Chondrocyte (in vitro differentiated cells): ENCODE data around the gene UQCC2. TPM values are rescaled to one million over a fixed set of nuclear protein-coding genes. Genes with fewer than 3 reads are reported as not detected.

ENCODE experiments used
- DNase-seq: peaks from one replicate; pipeline ENCODE4 v3.0.0; 2021; ENCODE audit warnings: mixed read lengths, low spot score
- H3K27ac Mint-ChIP-seq: one replicate; pipeline ENCODE4 v1.8.0; 2021; ENCODE audit warnings: mild to moderate bottlenecking, moderate library complexity, mixed read lengths; ENCODE audit not compliant: unreplicated experiment
- H3K27me3 Mint-ChIP-seq: 2 replicates; pipeline ENCODE4 v1.8.0; 2021; ENCODE audit warnings: low read depth, mixed read lengths
- H3K36me3 Mint-ChIP-seq: 2 replicates; pipeline ENCODE4 v1.8.0; 2021; ENCODE audit warnings: low read depth, mixed read lengths
- H3K4me1 Mint-ChIP-seq: 2 replicates; pipeline ENCODE4 v1.8.0; 2021; ENCODE audit warnings: low read depth, mild to moderate bottlenecking, mixed read lengths
- H3K4me3 Mint-ChIP-seq: one replicate; pipeline ENCODE4 v1.8.0; 2021; ENCODE audit warnings: mild to moderate bottlenecking, moderate library complexity, mixed read lengths; ENCODE audit not compliant: unreplicated experiment
- H3K9me3 Mint-ChIP-seq: 2 replicates; pipeline ENCODE4 v1.8.0; 2021; ENCODE audit warnings: low read depth, mixed read lengths
- CTCF ChIP-seq: fragments of 200-600 bp; sonication (generic); IDR thresholded peaks from 2 replicates; pipeline ENCODE4 v1.5.0; 2021; ENCODE audit warnings: antibody characterized with exemption, mild to moderate bottlenecking, moderate library complexity
- total RNA-seq: library from RNA; stranded (reverse); gene quantifications from 3 replicates; pipeline ENCODE4 v1.2.1, GENCODE V29; 2021

The UQCC2 gene
- total RNA-seq, 1 donor from 2014 or later, result 64.5 TPM

- Mint-ChIP-seq H3K9me3 (no peaks in the 10 kb centered on the region), H3K4me3 (no peak overlapping the region), H3K4me1 (peaks cover 14% of the 10 kb centered on the region), H3K27ac (no peak overlapping the region), H3K27me3 (no peaks in the 10 kb centered on the region), H3K36me3 (no peaks in the 10 kb centered on the region)
- TF ChIP-seq CTCF, result no peak
- no peak for DNase-seq
Measured at GRCh38 chr6:33751771-33752645, 40.5 kb upstream of the UQCC2 start.

GRCh38 chr6:33750244-33750991 is 38.9 kb upstream of the UQCC2 start:
- Mint-ChIP-seq H3K27me3 (no peaks in the 10 kb centered on the region), H3K36me3 (no peaks in the 10 kb centered on the region), H3K27ac (no peak overlapping the region), H3K4me3 (no peak overlapping the region), H3K9me3 (no peaks in the 10 kb centered on the region), H3K4me1 (peaks cover 29% of the 10 kb centered on the region)
- no peak for DNase-seq
- no peak for TF ChIP-seq CTCF

- DNase-seq, result no peak
- peaks cover 38% of the 10 kb centered on the region for H3K4me1 Mint-ChIP-seq
- TF ChIP-seq CTCF, result no peak
- H3K27ac Mint-ChIP-seq, result no peak overlapping the region
- no peaks in the 10 kb centered on the region for H3K36me3 Mint-ChIP-seq
- H3K27me3 Mint-ChIP-seq, result no peaks in the 10 kb centered on the region
- H3K9me3 Mint-ChIP-seq, result no peaks in the 10 kb centered on the region
- H3K4me3 Mint-ChIP-seq, result no peak overlapping the region
Measured at GRCh38 chr6:33749401-33749800, 37.9 kb upstream of the UQCC2 start.

- Mint-ChIP-seq H3K4me1 (peaks cover 42% of the 10 kb centered on the region), H3K27me3 (no peaks in the 10 kb centered on the region), H3K4me3 (no peak overlapping the region), H3K27ac (no peak overlapping the region), H3K36me3 (no peaks in the 10 kb centered on the region), H3K9me3 (no peaks in the 10 kb centered on the region)
- TF ChIP-seq CTCF, result no peak
- no peak for DNase-seq
Measured at GRCh38 chr6:33748841-33749240, 37.3 kb upstream of the UQCC2 start.

GRCh38 chr6:33747823-33748222 is 36.3 kb upstream of the UQCC2 start:
- no peak for TF ChIP-seq CTCF
- Mint-ChIP-seq H3K27ac (no peak overlapping the region), H3K36me3 (no peaks in the 10 kb centered on the region), H3K9me3 (no peaks in the 10 kb centered on the region), H3K4me1 (peaks cover 44% of the 10 kb centered on the region), H3K4me3 (no peak overlapping the region), H3K27me3 (no peaks in the 10 kb centered on the region)
- DNase-seq, result no peak
